ENCODE measurements around the gene POLDIP3.

- TF ChIP-seq CTCF (IDR thresholded peaks at IDR 0.05): no peak
- no peak for TF ChIP-seq POLR2A (IDR thresholded peaks at IDR 0.05)
These were observed 30.0 kb upstream of the POLDIP3 start for GRCh38 chr22:42644422-42645340.
